ENCODE results near the gene SUGCT. TPM values are rescaled to one million over a fixed set of nuclear protein-coding genes. Genes with fewer than 3 reads are reported as not detected.

The SUGCT gene
- total RNA-seq, 1 donor from 2014 or later = 4.4 TPM

DNA sequence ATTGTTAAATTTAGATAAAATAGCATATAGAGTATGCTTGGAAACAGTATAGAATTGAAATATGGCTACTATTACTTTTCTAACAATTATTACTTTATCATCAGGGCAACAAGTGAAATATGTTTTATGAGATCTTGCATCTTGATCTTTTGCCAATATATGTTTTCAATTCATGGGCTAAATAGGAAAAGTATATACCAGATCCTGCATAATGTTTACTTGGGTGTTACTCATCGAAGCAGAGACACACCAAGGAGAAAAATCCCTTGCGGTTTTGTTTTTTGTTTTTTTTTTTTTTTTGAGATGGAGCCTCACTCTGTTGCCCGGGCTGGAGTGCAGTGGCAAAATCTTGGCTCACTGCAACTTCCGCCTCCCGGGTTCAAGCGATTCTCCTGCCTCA lies 541.4 kb downstream of the SUGCT start:
- no peak overlapping the region for H3K4me3 ChIP-seq (ENCODE audit: low read depth, low read length)
- TF ChIP-seq, protein P1, sequence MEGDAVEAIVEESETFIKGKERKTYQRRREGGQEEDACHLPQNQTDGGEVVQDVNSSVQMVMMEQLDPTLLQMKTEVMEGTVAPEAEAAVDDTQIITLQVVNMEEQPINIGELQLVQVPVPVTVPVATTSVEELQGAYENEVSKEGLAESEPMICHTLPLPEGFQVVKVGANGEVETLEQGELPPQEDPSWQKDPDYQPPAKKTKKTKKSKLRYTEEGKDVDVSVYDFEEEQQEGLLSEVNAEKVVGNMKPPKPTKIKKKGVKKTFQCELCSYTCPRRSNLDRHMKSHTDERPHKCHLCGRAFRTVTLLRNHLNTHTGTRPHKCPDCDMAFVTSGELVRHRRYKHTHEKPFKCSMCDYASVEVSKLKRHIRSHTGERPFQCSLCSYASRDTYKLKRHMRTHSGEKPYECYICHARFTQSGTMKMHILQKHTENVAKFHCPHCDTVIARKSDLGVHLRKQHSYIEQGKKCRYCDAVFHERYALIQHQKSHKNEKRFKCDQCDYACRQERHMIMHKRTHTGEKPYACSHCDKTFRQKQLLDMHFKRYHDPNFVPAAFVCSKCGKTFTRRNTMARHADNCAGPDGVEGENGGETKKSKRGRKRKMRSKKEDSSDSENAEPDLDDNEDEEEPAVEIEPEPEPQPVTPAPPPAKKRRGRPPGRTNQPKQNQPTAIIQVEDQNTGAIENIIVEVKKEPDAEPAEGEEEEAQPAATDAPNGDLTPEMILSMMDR (conservative IDR thresholded peaks at IDR 0.05; ENCODE audit: low read depth, low read length) = no peak
- DNase-seq (ENCODE audit: low read depth) = no peak

DNA sequence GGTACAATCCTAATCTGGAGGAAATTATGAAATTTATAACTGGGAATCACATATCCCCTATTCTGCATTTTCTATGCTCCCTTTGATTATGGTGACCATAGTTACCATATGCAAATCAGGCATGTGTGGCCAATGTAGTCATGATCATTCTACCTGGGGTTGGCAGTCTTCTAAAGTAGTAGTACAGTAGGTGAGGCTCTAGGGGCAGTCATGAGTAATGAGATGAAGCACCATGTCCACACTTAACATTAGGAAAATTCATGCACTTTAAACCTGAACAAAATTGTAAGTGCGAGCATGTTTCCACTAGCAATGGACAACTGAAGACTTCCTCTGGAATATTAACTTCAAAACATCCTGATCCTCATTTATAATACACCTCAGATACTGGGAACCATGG lies 545.9 kb downstream of the SUGCT start:
- TF ChIP-seq, protein P1 (conservative IDR thresholded peaks at IDR 0.05; ENCODE audit: low read depth, low read length) = peak; percentile 59
- DNase-seq (ENCODE audit: low read depth) = no peak
- H3K4me3 ChIP-seq (ENCODE audit: low read depth, low read length) = no peak overlapping the region

DNA sequence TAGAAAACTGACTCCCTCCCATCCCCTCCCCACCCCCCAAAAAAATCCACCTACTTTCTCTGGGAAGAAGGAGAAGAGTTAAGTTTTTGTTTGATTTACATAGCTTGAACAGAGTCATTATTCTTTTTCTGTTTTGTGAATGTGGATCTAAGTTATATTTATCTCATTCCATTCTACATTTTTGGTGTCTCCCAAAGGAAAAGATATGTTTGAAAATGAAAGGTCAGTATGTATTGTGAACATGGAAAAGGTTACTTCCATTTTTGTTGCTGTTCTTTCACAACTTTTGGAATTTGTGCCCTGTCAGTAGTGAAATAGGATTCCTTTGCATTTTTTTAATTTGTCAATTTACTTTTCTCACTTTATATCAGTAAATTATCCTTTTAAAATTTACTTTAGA lies 547.9 kb downstream of the SUGCT start:
- no peak overlapping the region for H3K4me3 ChIP-seq (ENCODE audit: low read depth, low read length)
- DNase-seq (ENCODE audit: low read depth) = no peak
- TF ChIP-seq, protein P1 (conservative IDR thresholded peaks at IDR 0.05; ENCODE audit: low read depth, low read length) = no peak

DNA sequence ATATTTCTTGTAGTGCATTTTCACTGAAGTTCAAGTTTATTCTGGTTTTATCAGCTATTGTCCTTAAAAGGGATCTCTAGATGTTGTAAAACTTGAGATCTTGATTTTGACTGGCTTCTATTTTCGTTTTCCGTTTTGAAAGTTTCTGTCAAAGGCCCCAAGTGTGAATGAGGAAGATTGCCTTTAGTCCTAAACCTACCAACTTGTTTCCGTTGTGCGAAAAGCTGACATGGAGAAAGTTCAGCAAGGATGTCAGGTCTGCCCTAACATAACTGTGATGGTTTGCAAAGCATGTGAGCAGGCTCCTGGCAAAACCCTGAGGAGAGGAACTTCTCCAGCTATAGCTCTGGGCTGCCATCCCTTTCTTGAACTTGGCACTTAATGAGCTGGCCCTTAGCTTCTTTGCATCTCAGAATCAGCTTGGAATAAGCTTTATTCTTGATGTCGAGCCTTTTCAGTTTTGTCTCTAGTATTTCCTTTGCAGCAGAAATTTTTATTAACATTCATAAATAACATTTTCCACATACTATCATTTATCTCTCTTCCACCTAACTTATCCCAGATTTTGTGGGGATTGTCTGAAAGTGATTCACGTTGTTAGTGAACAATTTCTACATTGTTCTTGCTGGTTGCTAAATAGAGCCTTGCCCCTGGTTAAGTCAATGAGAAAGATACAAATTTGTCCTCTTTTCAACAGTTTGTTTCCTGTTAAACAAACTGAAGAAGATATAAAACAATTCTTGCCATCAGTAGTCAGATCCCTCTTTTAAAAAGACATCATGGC lies 559.4 kb downstream of the SUGCT start:
- no peak overlapping the region for H3K4me3 ChIP-seq (ENCODE audit: low read depth, low read length)
- TF ChIP-seq, protein P1 (conservative IDR thresholded peaks at IDR 0.05; ENCODE audit: low read depth, low read length) = no peak
- DNase-seq (ENCODE audit: low read depth) = no peak

DNA sequence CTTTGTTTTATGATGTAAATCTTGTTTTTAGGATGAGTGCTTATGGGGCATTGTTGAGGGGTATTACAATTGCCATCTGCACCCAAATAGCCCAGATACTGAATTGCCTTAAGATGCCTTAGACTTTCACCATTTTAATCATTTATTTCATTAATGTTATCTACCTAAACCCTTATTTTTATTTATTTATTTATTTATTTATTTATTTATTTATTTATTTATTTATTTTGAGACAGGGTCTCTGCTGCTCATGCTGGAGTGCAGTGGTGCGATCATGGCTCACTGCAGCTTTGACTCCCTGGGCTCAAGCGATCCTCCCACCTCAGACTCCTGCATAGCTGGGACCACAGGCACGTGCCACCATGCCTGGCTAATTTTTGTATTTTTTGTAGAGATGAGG lies 560.2 kb downstream of the SUGCT start:
- no peak for DNase-seq (ENCODE audit: low read depth)
- TF ChIP-seq, protein P1 (conservative IDR thresholded peaks at IDR 0.05; ENCODE audit: low read depth, low read length) = no peak
- no peak overlapping the region for H3K4me3 ChIP-seq (ENCODE audit: low read depth, low read length)

DNA sequence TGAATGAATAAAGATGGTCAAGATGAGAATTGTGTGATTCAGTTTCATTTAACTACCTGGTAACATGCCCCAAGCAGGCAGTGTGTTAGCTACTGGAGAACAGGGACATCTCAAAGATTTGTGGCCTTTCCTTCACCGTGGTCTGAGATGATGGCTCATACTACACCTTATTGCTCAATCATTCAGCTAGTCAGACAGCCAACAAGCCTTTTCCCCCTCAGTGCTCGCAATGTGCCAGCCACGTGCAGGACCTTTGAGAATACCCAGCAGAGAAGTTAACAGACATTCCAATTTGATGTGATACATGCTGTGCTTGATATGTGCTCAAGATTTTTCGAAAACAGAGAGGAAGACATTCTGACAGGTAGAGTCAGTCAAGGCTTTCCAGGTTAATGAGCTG lies 562.8 kb downstream of the SUGCT start:
- no peak for DNase-seq (ENCODE audit: low read depth)
- TF ChIP-seq, protein P1 (conservative IDR thresholded peaks at IDR 0.05; ENCODE audit: low read depth, low read length) = no peak
- no peak overlapping the region for H3K4me3 ChIP-seq (ENCODE audit: low read depth, low read length)
